HEK293 (cell line): Measurements from ENCODE around the gene KRTAP12-4.

Source experiments
- CTCF ChIA-PET: fragments of 350-600 bp; formaldehyde crosslinking; extraction: SDS; loops from one replicate; lab custom pipeline; 2021; ENCODE audit warnings: antibody characterized with exemption; lab: Yijun Ruan, JAX
- POLR2A ChIA-PET: fragments of 300-600 bp; formaldehyde crosslinking; extraction: SDS; loops from one replicate; lab custom pipeline; 2020; ENCODE audit warnings: antibody characterized with exemption, inconsistent platforms; lab: Yijun Ruan, JAX
- H3K27ac ChIP-seq: fragments of 200-500 bp; sonication (Bioruptor generic); 2 replicates; pipeline ENCODE4 v1.5.1; 2014; ENCODE audit warnings: low read depth, low read length, control low read depth, inconsistent platforms; ENCODE audit errors: extremely low read depth
- H3K36me3 ChIP-seq, 2 experiments: fragments of 200-500 bp in 1 of 2; sonication (Bioruptor generic) in 1 of 2; 1 replicate in 1 of 2; 2 replicates in 1 of 2; pipeline ENCODE4 v1.5.1; 2014 to 2017; ENCODE audit warnings: inconsistent platforms in 2 of 2, low read length in 2 of 2; ENCODE audit not compliant: control insufficient read depth in 2 of 2, insufficient read depth in 1 of 2
- H3K4me1 ChIP-seq: fragments of 200-500 bp; sonication (Bioruptor generic); 2 replicates; pipeline ENCODE4 v1.5.1; 2014; ENCODE audit warnings: mild to moderate bottlenecking, low read length, inconsistent platforms; ENCODE audit not compliant: control insufficient read depth, insufficient read depth
- H3K4me3 ChIP-seq: 2 replicates; pipeline ENCODE4 v1.5.1; 2011; ENCODE audit warnings: low read depth, mild to moderate bottlenecking, control low read depth, low read length, moderate library complexity
- H3K9me3 ChIP-seq: fragments of 200-500 bp; sonication (Bioruptor generic); 2 replicates; pipeline ENCODE4 v1.5.1; 2014; ENCODE audit warnings: low read depth, low read length, inconsistent platforms; ENCODE audit not compliant: control insufficient read depth, insufficient read depth
- GFI1B ChIP-seq: fragments of 450-650 bp; formaldehyde crosslinking; IDR thresholded peaks from 2 replicates; pipeline ENCODE4 v1.5.1; 2016; ENCODE audit warnings: missing biosample characterization, missing genetic modification characterization
- GLIS1 ChIP-seq: fragments of 450-650 bp; formaldehyde crosslinking; IDR thresholded peaks from 2 replicates; pipeline ENCODE4 v1.5.1; 2016; ENCODE audit warnings: missing biosample characterization, missing genetic modification characterization
- KLF10 ChIP-seq: fragments of 450-650 bp; IDR thresholded peaks from 2 replicates; pipeline ENCODE4 v1.5.1; 2018; ENCODE audit warnings: missing biosample characterization, mild to moderate bottlenecking, missing genetic modification characterization
- SETDB1 ChIP-seq: IDR thresholded peaks from one replicate; pipeline ENCODE4 v1.6.1; 2017; ENCODE audit warnings: mild to moderate bottlenecking, low read length, moderate library complexity, mixed read lengths; ENCODE audit not compliant: insufficient read length
- SP3 ChIP-seq: fragments of 450-650 bp; formaldehyde crosslinking; IDR thresholded peaks from 2 replicates; pipeline ENCODE4 v1.5.1; 2016; ENCODE audit warnings: missing biosample characterization, missing genetic modification characterization
- TRIM28 ChIP-seq: IDR thresholded peaks from 2 replicates; pipeline ENCODE4 v1.6.1; 2011; ENCODE audit warnings: low read length, control low read depth, borderline replicate concordance
- ZFHX2 ChIP-seq: fragments of 450-650 bp; formaldehyde crosslinking; conservative IDR thresholded peaks from 2 replicates; pipeline ENCODE4 v1.5.1; 2016; ENCODE audit warnings: missing biosample characterization, missing genetic modification characterization
- ZFP69B ChIP-seq: fragments of 450-650 bp; formaldehyde crosslinking; IDR thresholded peaks from 2 replicates; pipeline ENCODE4 v1.5.1; 2016; ENCODE audit warnings: missing biosample characterization, missing genetic modification characterization
- ZNF146 ChIP-seq: fragments of 450-650 bp; formaldehyde crosslinking; IDR thresholded peaks from 2 replicates; pipeline ENCODE4 v1.5.1; 2016; ENCODE audit warnings: missing biosample characterization, missing genetic modification characterization
- ZNF24 ChIP-seq: fragments of 450-650 bp; formaldehyde crosslinking; IDR thresholded peaks from 2 replicates; pipeline ENCODE4 v1.5.1; 2016; ENCODE audit warnings: missing biosample characterization, missing genetic modification characterization
- ZNF26 ChIP-seq: fragments of 450-650 bp; formaldehyde crosslinking; IDR thresholded peaks from 2 replicates; pipeline ENCODE4 v1.5.1; 2016; ENCODE audit warnings: missing biosample characterization, missing genetic modification characterization
- ZNF302 ChIP-seq: fragments of 450-650 bp; formaldehyde crosslinking; IDR thresholded peaks from 2 replicates; pipeline ENCODE4 v1.5.1; 2016; ENCODE audit warnings: missing biosample characterization, missing genetic modification characterization, low read depth
- ZNF423 ChIP-seq: fragments of 450-650 bp; formaldehyde crosslinking; IDR thresholded peaks from 2 replicates; pipeline ENCODE4 v1.5.1; 2016; ENCODE audit warnings: missing biosample characterization, missing genetic modification characterization
- ZNF449 ChIP-seq: fragments of 450-650 bp; formaldehyde crosslinking; IDR thresholded peaks from 2 replicates; pipeline ENCODE4 v1.5.1; 2017; ENCODE audit warnings: missing biosample characterization, mild to moderate bottlenecking, missing genetic modification characterization, moderate library complexity
- ZNF514 ChIP-seq: fragments of 450-650 bp; formaldehyde crosslinking; IDR thresholded peaks from 2 replicates; pipeline ENCODE4 v1.5.1; 2016; ENCODE audit warnings: missing biosample characterization, missing genetic modification characterization
- ZNF549 ChIP-seq: fragments of 450-650 bp; IDR thresholded peaks from 2 replicates; pipeline ENCODE4 v1.5.1; 2018; ENCODE audit warnings: missing biosample characterization, missing genetic modification characterization, mild to moderate bottlenecking, inconsistent platforms, moderate library complexity
- ZNF600 ChIP-seq: fragments of 450-650 bp; formaldehyde crosslinking; IDR thresholded peaks from 2 replicates; pipeline ENCODE4 v1.5.1; 2016; ENCODE audit warnings: missing biosample characterization, missing genetic modification characterization
- ZNF747 ChIP-seq: fragments of 450-650 bp; formaldehyde crosslinking; IDR thresholded peaks from 2 replicates; pipeline ENCODE4 v1.5.1; 2016; ENCODE audit warnings: missing biosample characterization, missing genetic modification characterization
- ZNF791 ChIP-seq: fragments of 450-650 bp; formaldehyde crosslinking; IDR thresholded peaks from 2 replicates; pipeline ENCODE4 v1.5.1; 2016; ENCODE audit warnings: missing biosample characterization, missing genetic modification characterization
- TF ChIP-seq, protein P1 (sequence below): fragments of 450-650 bp; formaldehyde crosslinking; IDR thresholded peaks from 2 replicates; pipeline ENCODE4 v1.5.1; 2016; ENCODE audit warnings: missing biosample characterization, missing genetic modification characterization
- TF ChIP-seq, protein P2 (sequence below): fragments of 450-650 bp; formaldehyde crosslinking; IDR thresholded peaks from 2 replicates; pipeline ENCODE4 v1.5.1; 2016; ENCODE audit warnings: missing biosample characterization, missing genetic modification characterization
- TF ChIP-seq, protein P3 (sequence below): fragments of 450-650 bp; formaldehyde crosslinking; IDR thresholded peaks from 2 replicates; pipeline ENCODE4 v1.5.1; 2016; ENCODE audit warnings: missing biosample characterization, missing genetic modification characterization

The KRTAP12-4 gene

DNA sequence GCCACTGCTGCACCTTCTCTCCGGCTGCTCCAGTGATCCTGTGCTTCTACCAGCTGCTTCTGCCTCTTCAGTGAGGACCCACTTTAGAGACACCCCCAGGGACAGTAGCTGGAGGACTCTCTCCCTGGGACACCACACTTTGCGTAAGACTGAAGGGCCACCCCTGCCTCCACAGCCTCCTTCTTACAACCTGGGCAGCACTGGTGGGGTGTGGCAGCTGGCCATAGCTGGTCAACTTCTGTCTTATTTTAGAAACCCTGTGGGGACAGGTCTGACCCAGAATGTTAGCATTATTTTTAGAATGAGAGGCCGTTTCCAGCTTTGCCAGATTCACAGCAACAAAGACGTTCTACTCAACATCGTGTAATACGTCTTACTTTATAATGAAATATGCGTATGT, 28.7 kb downstream of the KRTAP12-4 start:
- Histone ChIP-seq H3K27ac (no peak overlapping the region), H3K9me3 (no peaks in the 10 kb centered on the region), H3K36me3 (no peaks in the 10 kb centered on the region), H3K4me3 (no peak overlapping the region), H3K4me1 (no peaks in the 10 kb centered on the region)
- ChIA-PET POLR2A (no interaction called here), CTCF (interaction anchor here (0.7 kb wide), 1 partner anchor 975 kb away, joined by 3 read pairs; no protein-coding TSS in a partner anchor)
- TF ChIP-seq GLIS1 (tag by site-specific recombination): no peak
- no peak for TF ChIP-seq ZNF514 (tag by site-specific recombination)
- no peak for TF ChIP-seq GFI1B (tag by site-specific recombination)
- no peak for TF ChIP-seq ZNF423 (tag by site-specific recombination)
- no peak for TF ChIP-seq ZNF24
- no peak for TF ChIP-seq KLF10 (tag by site-specific recombination)
- no peak for TF ChIP-seq ZNF146 (tag by site-specific recombination)
- no peak for TF ChIP-seq ZNF791 (tag by site-specific recombination)
- TF ChIP-seq, protein P1, sequence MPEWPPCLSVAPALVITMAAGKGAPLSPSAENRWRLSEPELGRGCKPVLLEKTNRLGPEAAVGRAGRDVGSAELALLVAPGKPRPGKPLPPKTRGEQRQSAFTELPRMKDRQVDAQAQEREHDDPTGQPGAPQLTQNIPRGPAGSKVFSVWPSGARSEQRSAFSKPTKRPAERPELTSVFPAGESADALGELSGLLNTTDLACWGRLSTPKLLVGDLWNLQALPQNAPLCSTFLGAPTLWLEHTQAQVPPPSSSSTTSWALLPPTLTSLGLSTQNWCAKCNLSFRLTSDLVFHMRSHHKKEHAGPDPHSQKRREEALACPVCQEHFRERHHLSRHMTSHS: no peak
- TF ChIP-seq ZNF747: no peak
- TF ChIP-seq, protein P2, sequence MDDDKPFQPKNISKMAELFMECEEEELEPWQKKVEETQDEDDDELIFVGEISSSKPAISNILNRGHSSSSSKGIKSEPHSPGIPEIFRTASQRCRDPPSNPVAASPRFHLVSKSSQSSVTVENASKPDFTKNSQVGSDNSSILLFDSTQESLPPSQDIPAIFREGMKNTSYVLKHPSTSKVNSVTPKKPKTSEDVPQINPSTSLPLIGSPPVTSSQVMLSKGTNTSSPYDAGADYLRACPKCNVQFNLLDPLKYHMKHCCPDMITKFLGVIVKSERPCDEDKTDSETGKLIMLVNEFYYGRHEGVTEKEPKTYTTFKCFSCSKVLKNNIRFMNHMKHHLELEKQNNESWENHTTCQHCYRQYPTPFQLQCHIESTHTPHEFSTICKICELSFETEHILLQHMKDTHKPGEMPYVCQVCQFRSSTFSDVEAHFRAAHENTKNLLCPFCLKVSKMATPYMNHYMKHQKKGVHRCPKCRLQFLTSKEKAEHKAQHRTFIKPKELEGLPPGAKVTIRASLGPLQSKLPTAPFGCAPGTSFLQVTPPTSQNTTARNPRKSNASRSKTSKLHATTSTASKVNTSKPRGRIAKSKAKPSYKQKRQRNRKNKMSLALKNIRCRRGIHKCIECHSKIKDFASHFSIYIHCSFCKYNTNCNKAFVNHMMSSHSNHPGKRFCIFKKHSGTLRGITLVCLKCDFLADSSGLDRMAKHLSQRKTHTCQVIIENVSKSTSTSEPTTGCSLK (tag by site-specific recombination): no peak
- no peak for TF ChIP-seq SP3
- TF ChIP-seq ZFP69B: no peak
- TF ChIP-seq, protein P3, sequence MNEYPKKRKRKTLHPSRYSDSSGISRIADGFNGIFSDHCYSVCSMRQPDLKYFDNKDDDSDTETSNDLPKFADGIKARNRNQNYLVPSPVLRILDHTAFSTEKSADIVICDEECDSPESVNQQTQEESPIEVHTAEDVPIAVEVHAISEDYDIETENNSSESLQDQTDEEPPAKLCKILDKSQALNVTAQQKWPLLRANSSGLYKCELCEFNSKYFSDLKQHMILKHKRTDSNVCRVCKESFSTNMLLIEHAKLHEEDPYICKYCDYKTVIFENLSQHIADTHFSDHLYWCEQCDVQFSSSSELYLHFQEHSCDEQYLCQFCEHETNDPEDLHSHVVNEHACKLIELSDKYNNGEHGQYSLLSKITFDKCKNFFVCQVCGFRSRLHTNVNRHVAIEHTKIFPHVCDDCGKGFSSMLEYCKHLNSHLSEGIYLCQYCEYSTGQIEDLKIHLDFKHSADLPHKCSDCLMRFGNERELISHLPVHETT (tag by site-specific recombination): no peak
- no peak for TF ChIP-seq ZNF449 (tag by site-specific recombination)
- no peak for TF ChIP-seq ZNF600

DNA sequence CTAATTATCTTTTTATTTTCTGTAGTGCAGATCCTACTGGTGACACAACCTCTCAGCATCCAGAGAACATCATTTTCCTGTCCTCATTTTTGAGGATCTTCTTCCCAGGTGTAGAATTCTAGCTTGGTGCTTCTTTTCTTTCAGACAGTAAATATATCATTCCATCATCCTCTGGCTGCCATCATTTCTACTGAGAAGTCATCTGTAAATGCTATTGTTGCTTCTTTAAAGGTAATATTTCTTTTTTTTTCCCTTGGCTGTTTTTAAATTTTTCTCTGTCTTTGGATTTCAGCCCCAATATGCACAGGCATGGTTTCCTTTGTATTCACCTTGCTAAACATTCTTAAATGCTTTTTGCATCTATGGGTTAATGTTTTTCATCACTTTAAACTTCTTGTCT, 30.9 kb downstream of the KRTAP12-4 start:
- Histone ChIP-seq H3K36me3 (no peaks in the 10 kb centered on the region), H3K4me3 (no peak overlapping the region), H3K4me1 (no peaks in the 10 kb centered on the region), H3K27ac (no peak overlapping the region), H3K9me3 (no peaks in the 10 kb centered on the region)
- POLR2A ChIA-PET: no interaction called here
- CTCF ChIA-PET: no interaction called here
- peak; percentile 82; the same call in 1 of the 2 replicates for TF ChIP-seq TRIM28
- no peak for TF ChIP-seq ZFHX2 (tag by site-specific recombination)
- TF ChIP-seq SETDB1: peak; percentile 89

- TF ChIP-seq SETDB1: peak; percentile 64
- peak; percentile 74; the same call in 1 of the 2 replicates for TF ChIP-seq TRIM28
- no peak for TF ChIP-seq ZNF549
- no peak for TF ChIP-seq ZNF302 (tag by site-specific recombination)
- no peak for TF ChIP-seq ZNF26
- Histone ChIP-seq H3K36me3 (no peaks in the 10 kb centered on the region), H3K4me1 (no peaks in the 10 kb centered on the region), H3K27ac (no peak overlapping the region), H3K9me3 (no peaks in the 10 kb centered on the region), H3K4me3 (no peak overlapping the region)
- POLR2A ChIA-PET: no interaction called here
- CTCF ChIA-PET: no interaction called here
Observed at GRCh38 chr21:44619886-44620285, 34.6 kb downstream of the KRTAP12-4 start.
